T-helper 2 cell treated with Interferon-gamma antibody and Interleukin-4, amounts not matched to agents 5 μg/mL and 100 μg/mL, for 36 hours (primary cell): ENCODE results near the gene RPS14.
A peak's percentile ranks its signal among the peaks of the same experiment; 100 is the strongest.

Experiments
- DNase-seq: peaks from one replicate; pipeline ENCODE4 v3.0.0; 2021; ENCODE audit warnings: low spot score
- H3K27ac Mint-ChIP-seq: one replicate; pipeline ENCODE4 v1.8.0; 2021; ENCODE audit warnings: mild to moderate bottlenecking, mixed read lengths
- H3K27me3 Mint-ChIP-seq: one replicate; pipeline ENCODE4 v1.8.0; 2021; ENCODE audit warnings: low read depth, mixed read lengths
- H3K36me3 Mint-ChIP-seq: one replicate; pipeline ENCODE4 v1.8.0; 2021; ENCODE audit warnings: low read depth, mixed read lengths
- H3K4me1 Mint-ChIP-seq: one replicate; pipeline ENCODE4 v1.8.0; 2021; ENCODE audit warnings: low read depth, mixed read lengths
- H3K4me3 Mint-ChIP-seq: one replicate; pipeline ENCODE4 v1.8.0; 2022; ENCODE audit warnings: mild to moderate bottlenecking, moderate library complexity, mixed read lengths
- H3K9me3 Mint-ChIP-seq: one replicate; pipeline ENCODE4 v1.8.0; 2021; ENCODE audit warnings: mixed read lengths

The RPS14 gene

GRCh38 chr5:150408231-150408943 is 41.2 kb downstream of the RPS14 start:
- Mint-ChIP-seq H3K4me3 (no peak overlapping the region), H3K27ac (peak overlapping the region; percentile 45)

DNA sequence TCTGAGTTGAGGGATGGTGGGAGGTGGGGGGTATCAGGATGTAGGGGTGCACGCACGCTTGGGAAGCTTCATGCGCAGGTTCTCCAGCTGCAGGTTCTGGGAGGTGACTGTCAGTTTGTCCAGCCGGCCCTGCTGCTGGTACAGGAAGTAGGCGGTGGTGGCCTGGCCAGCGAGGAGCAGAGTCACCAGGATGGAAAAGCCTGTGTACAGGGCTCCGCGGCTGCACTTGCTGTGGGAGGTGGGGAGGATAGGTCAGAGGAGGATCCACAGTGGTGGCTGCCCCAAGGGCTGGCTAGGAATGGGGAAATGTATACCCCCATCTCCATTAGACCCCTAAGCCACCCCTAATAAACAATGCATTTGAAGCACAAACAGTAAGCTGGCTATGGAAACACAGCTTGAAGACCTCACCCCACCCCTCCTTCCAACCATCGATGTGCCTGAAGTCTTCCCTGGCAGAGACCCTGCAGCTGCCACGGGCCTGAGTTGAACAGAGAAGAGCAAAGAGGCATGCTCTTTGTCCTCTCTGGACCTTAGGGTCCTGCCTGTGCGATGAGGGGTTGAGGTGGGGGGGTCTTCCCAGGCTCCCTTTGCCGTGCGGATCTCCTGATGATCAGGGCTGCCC is 42.3 kb downstream of the RPS14 start:
- DNase-seq: no peak
- Mint-ChIP-seq H3K9me3 (no peaks in the 10 kb centered on the region), H3K4me3 (no peak overlapping the region), H3K27me3 (no peaks in the 10 kb centered on the region), H3K36me3 (peaks cover 41% of the 10 kb centered on the region), H3K4me1 (peaks cover 19% of the 10 kb centered on the region), H3K27ac (no peak overlapping the region)

More at GRCh38 chr5:150408231-150408943, 41.2 kb downstream of the RPS14 start:
- peaks cover 38% of the 10 kb centered on the region for H3K36me3 Mint-ChIP-seq
- H3K9me3 Mint-ChIP-seq: no peaks in the 10 kb centered on the region
- peaks cover 25% of the 10 kb centered on the region for H3K4me1 Mint-ChIP-seq
- DNase-seq: no peak
- no peaks in the 10 kb centered on the region for H3K27me3 Mint-ChIP-seq

DNA sequence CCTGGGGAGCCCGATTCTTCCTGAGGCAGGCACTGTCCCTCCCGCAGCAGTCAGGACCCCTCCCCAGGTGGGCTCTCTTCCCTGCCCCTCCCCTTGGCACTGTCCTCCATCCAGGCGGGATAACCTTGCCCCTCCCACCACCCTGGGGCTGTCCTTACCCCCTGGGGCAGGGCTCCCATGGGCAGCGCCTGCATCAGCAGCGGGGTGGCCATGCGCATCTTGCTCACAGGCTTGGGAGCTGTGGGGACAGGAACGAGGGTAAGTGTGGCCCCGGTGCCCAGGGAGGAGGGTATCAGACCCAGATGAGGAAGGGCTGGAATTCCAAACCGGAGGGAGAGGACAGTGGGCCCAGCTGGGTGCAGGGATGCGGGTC is 42.8 kb downstream of the RPS14 start:
- no peak for DNase-seq
- H3K4me3 Mint-ChIP-seq: no peak overlapping the region
- no peaks in the 10 kb centered on the region for H3K9me3 Mint-ChIP-seq
- H3K36me3 Mint-ChIP-seq: peaks cover 43% of the 10 kb centered on the region
- no peak overlapping the region for H3K27ac Mint-ChIP-seq
- H3K4me1 Mint-ChIP-seq: peaks cover 17% of the 10 kb centered on the region
- no peaks in the 10 kb centered on the region for H3K27me3 Mint-ChIP-seq

DNA sequence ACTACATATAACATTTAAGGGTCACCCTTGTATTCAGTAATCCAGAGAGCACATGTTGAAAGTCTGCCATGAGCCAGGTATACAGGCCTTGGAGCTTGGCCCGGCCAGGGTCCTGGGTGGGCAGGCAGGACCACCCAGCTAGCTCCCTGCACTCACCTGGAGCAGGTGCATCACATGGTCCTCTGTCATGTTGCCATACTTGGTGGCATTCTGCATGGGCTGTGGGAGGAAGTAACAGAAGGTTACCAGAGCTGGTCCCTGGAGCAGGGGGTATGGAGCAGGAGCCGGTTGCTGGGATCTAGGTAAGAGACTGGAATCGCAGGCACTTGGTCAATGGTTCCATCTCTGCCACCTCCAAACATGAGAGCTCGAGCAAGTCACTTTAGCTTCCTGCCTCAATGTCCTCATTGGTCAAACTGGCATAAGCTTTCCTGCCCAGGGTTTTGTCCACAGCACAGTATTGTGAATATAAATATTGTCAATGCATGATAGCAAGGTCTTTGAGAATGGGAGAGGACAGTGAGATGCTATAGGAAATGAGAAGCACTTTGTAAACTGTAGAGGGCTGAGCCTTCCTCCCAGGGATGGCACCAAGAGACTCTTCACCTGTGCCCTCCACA is 43.3 kb downstream of the RPS14 start:
- no peaks in the 10 kb centered on the region for H3K9me3 Mint-ChIP-seq
- H3K27me3 Mint-ChIP-seq: no peaks in the 10 kb centered on the region
- H3K4me1 Mint-ChIP-seq: peaks cover 15% of the 10 kb centered on the region
- no peak overlapping the region for H3K4me3 Mint-ChIP-seq
- H3K36me3 Mint-ChIP-seq: peaks cover 48% of the 10 kb centered on the region
- H3K27ac Mint-ChIP-seq: no peak overlapping the region
- no peak for DNase-seq

DNA sequence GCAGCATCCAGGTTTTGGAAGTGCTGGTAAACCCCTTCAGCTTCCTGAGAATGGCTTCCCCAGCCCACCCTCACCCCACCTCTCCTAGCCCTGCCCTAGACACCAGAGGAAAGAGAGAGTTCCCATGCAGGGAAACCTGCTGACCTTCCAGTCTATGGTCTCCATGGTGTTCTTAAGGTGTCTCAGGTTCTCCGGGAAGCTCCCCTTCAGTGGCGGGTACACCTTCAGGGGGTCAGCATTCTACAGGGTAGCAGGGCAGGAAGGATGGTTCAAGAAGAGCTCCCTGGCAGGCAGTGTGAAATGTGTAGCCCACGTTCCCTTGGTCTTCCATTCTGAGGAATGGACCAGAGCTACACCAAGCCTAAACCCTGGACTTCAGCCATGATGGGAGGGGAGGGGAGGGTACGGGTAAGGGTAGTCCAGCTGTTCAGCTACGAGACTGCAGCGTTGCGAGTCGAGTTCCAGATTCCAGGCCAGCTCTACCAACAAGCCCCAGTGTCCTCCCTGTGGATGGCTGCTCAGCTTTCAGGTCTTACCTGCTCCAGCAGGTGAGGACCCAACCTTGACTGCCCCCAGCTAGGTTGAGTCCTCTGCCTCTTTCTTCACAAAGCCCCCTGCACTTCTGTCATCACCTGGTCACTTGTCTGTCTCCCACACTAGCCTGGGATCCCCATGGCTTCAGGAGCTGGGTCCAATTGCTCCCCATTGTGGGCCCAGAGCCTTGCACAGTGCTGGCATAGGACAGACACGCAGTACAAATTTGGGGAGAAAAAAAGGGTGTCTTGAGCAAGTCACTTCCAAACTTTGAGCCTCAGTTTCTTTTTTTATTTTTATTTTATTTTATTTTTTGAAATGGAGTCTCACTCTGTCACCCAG is 44.4 kb downstream of the RPS14 start:
- Mint-ChIP-seq H3K4me3 (no peak overlapping the region), H3K36me3 (peaks cover 47% of the 10 kb centered on the region), H3K27me3 (no peaks in the 10 kb centered on the region), H3K9me3 (no peaks in the 10 kb centered on the region), H3K4me1 (peaks cover 9% of the 10 kb centered on the region), H3K27ac (no peak overlapping the region)
- DNase-seq: no peak

DNA sequence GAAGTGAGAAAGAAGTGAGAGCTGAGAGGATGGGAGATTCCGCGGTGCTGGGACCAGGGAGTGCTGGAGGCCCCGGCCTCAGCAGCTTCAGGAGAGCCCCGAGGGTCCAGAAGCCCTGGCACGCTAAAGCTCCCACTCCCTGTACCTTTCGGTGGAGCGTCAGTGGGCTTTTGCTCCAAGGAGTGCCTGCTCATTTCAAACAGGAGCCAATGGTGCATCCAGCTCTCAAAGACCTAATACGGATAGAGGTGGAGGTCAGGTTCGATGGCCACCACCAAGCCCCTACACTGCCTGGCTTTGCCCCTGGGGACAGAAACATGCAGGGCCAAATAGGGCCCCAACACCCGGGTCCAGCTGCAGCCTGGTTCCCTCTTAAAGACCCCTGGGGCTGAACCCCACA is 45.0 kb downstream of the RPS14 start:
- DNase-seq: no peak
- Mint-ChIP-seq H3K27ac (no peak overlapping the region), H3K4me1 (peaks cover 4% of the 10 kb centered on the region), H3K4me3 (no peak overlapping the region), H3K36me3 (peaks cover 48% of the 10 kb centered on the region), H3K9me3 (no peaks in the 10 kb centered on the region), H3K27me3 (no peaks in the 10 kb centered on the region)

- Mint-ChIP-seq H3K4me3 (no peak overlapping the region), H3K27me3 (no peaks in the 10 kb centered on the region), H3K27ac (no peak overlapping the region), H3K36me3 (peaks cover 52% of the 10 kb centered on the region), H3K4me1 (peaks cover 4% of the 10 kb centered on the region), H3K9me3 (no peaks in the 10 kb centered on the region)
- DNase-seq: no peak
These were observed 45.4 kb downstream of the RPS14 start for GRCh38 chr5:150404121-150404520.

GRCh38 chr5:150402901-150403342 is 46.6 kb downstream of the RPS14 start:
- H3K9me3 Mint-ChIP-seq: no peaks in the 10 kb centered on the region
- DNase-seq: no peak
- H3K4me3 Mint-ChIP-seq: no peak overlapping the region
- H3K36me3 Mint-ChIP-seq: peaks cover 54% of the 10 kb centered on the region
- H3K27ac Mint-ChIP-seq: peak overlapping the region; percentile 28
- peaks cover 4% of the 10 kb centered on the region for H3K4me1 Mint-ChIP-seq
- H3K27me3 Mint-ChIP-seq: no peaks in the 10 kb centered on the region

DNA sequence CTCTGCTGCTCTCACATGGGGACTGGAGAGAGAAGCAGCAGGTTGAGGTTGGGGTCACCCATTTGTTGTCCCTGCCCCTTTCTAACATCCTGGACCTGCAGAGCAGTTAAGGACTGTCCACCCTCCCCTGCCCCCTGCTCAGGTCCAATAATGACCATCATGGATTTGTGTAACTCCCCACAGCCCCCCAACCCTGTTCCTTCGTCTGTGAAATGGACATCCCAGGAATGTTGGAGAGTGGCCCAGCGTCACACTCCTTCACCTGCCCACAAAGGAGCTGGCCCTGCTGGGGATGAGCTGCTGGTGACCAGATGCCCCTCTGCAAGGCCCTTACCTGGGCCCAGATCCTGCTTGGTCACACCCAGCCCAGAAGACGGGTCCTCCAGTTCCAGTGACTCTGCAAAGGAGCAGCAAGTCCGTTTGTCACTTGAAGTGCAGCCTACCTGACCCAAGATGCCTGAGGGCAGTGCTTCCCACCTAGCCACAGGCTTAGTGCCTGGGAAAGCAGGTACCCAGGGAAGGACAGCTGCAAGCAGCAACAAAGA is 47.2 kb downstream of the RPS14 start:
- no peaks in the 10 kb centered on the region for H3K27me3 Mint-ChIP-seq
- H3K36me3 Mint-ChIP-seq: peaks cover 57% of the 10 kb centered on the region
- peaks cover 4% of the 10 kb centered on the region for H3K4me1 Mint-ChIP-seq

GRCh38 chr5:150401376-150402228 is 47.9 kb downstream of the RPS14 start:
- H3K36me3 Mint-ChIP-seq: peaks cover 51% of the 10 kb centered on the region
- H3K4me3 Mint-ChIP-seq: no peak overlapping the region
- no peaks in the 10 kb centered on the region for H3K27me3 Mint-ChIP-seq
- H3K4me1 Mint-ChIP-seq: peaks cover 4% of the 10 kb centered on the region
- no peak for DNase-seq
- H3K9me3 Mint-ChIP-seq: no peaks in the 10 kb centered on the region
- peak overlapping the region; percentile 60 for H3K27ac Mint-ChIP-seq

More for the DNA sequence above, 47.2 kb downstream of the RPS14 start:
- H3K4me3 Mint-ChIP-seq: no peak overlapping the region
- no peaks in the 10 kb centered on the region for H3K9me3 Mint-ChIP-seq
- DNase-seq: no peak
- peak overlapping the region; percentile 28 for H3K27ac Mint-ChIP-seq

DNA sequence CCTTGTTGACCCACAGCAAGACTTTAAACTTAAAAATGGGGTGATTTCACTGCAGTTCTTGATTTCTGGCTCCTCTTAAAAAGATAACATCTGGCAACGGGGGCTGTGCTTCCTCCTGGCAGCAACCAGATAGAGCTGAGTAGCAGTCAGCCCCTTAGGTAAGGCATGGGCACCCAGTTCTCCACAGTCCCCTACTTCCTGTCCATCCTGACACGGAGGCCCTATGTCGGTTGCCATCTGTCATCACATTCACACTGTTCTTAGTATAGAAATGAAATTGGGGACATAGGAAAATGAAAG is 48.5 kb downstream of the RPS14 start:
- Mint-ChIP-seq H3K27ac (peak overlapping the region; percentile 60), H3K4me3 (no peak overlapping the region), H3K27me3 (no peaks in the 10 kb centered on the region), H3K4me1 (peaks cover 4% of the 10 kb centered on the region), H3K9me3 (no peaks in the 10 kb centered on the region), H3K36me3 (peaks cover 53% of the 10 kb centered on the region)
- DNase-seq: no peak

DNA sequence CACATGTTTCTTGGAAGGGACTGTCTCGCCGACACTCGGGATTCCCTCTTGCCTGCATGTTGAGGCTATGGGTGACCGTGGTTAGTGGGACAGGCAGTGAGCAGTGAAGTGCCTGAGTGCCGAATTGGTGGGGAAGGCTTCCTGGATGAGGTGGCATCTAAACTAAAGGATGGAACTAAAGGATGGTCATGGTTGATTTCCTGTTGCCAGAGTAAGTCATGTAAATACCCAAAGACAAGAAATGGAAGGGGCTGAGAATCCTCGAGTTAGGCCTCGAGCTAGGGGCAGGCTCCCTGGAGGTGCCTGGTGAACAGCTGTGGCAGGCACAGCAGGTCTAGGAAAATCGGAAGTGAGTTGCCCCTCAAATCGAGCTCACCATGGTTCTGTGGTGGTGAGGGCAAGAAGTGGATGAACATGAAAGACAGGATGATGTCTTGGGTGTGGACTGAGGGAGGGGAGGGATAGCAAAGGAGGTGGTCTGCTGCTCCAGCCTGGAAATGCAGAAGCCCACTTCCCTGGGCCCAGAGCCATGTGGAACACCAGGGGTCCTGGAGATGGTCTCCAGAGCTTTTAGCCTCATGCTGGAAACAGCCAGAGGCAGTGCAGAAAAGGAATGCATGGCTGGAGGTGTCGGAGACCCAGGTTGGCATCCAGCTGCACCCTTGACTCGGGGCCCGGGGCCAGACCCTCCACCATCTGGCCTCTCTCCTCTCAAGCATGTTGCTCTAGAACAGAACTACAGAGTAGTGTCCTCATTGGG is 49.0 kb downstream of the RPS14 start:
- Mint-ChIP-seq H3K9me3 (no peaks in the 10 kb centered on the region), H3K4me1 (peaks cover 4% of the 10 kb centered on the region), H3K4me3 (no peak overlapping the region), H3K27me3 (no peaks in the 10 kb centered on the region), H3K27ac (peak overlapping the region; percentile 54), H3K36me3 (peaks cover 54% of the 10 kb centered on the region)
- no peak for DNase-seq
